ENCODE results near the gene MTR.

Gene MTR

DNA sequence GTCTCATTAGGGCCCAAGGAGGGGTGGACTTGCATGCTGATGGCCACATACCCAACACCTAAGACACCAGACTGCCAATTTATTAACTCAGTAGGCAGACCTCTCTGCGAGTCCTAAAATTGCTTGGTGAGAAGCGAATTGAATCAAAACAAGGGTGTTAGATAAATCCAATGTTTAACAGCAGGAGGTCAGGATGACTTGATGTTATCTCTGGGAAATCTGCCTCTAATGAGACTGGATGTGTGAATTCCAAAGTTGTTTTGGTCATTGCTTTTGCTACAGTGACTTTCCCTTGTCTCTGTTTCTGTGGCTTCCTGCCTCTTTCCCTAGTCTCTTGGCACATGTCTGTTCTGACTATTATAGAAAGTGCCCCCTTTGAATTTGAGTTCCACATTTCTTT lies 20.8 kb downstream of the MTR start:
- TF ChIP-seq NFIC (IDR thresholded peaks at IDR 0.05) (no peak), RAD21 (IDR thresholded peaks at IDR 0.05; ENCODE audit: low read depth) (no peak)

DNA sequence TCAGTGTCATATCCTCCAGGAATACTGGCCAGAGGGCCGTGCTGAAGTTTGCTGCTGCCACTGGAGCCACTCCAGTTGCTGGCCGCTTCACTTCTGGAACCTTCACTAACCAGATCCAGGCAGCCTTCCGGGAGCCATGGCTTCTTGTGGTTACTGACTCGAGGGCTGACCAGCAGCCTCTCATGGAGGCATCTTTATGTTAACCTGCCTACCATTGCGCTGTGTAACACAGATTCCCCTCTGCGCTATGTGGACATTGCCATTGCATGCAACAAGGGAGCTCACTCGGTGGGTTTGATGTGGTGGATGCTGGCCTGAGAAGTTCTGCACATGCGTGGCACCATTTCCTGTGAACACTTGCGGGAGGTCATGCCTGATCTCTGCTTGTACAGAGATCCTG lies 24.8 kb downstream of the MTR start:
- TF ChIP-seq, protein P1, sequence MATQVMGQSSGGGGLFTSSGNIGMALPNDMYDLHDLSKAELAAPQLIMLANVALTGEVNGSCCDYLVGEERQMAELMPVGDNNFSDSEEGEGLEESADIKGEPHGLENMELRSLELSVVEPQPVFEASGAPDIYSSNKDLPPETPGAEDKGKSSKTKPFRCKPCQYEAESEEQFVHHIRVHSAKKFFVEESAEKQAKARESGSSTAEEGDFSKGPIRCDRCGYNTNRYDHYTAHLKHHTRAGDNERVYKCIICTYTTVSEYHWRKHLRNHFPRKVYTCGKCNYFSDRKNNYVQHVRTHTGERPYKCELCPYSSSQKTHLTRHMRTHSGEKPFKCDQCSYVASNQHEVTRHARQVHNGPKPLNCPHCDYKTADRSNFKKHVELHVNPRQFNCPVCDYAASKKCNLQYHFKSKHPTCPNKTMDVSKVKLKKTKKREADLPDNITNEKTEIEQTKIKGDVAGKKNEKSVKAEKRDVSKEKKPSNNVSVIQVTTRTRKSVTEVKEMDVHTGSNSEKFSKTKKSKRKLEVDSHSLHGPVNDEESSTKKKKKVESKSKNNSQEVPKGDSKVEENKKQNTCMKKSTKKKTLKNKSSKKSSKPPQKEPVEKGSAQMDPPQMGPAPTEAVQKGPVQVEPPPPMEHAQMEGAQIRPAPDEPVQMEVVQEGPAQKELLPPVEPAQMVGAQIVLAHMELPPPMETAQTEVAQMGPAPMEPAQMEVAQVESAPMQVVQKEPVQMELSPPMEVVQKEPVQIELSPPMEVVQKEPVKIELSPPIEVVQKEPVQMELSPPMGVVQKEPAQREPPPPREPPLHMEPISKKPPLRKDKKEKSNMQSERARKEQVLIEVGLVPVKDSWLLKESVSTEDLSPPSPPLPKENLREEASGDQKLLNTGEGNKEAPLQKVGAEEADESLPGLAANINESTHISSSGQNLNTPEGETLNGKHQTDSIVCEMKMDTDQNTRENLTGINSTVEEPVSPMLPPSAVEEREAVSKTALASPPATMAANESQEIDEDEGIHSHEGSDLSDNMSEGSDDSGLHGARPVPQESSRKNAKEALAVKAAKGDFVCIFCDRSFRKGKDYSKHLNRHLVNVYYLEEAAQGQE (IDR thresholded peaks at IDR 0.05; ENCODE audit: low read depth) = no peak
- TF ChIP-seq NFIC (IDR thresholded peaks at IDR 0.05) = no peak
- no peak for TF ChIP-seq TEAD4 (IDR thresholded peaks at IDR 0.05)
- TF ChIP-seq RAD21 (IDR thresholded peaks at IDR 0.05; ENCODE audit: low read depth) = no peak
- no peak for TF ChIP-seq EGR1 (IDR thresholded peaks at IDR 0.05)
- no peak for TF ChIP-seq TAF1 (IDR thresholded peaks at IDR 0.05; ENCODE audit: low read depth)
- TF ChIP-seq TCF12 (IDR thresholded peaks at IDR 0.05; ENCODE audit: low read depth) = no peak
- no peak for TF ChIP-seq EP300 (IDR thresholded peaks at IDR 0.05; ENCODE audit: borderline replicate concordance)
- TF ChIP-seq YY1 (IDR thresholded peaks at IDR 0.05; ENCODE audit: low read depth) = no peak
- TF ChIP-seq FOXM1 (IDR thresholded peaks at IDR 0.05; ENCODE audit: borderline replicate concordance, low read depth) = no peak
- TF ChIP-seq ZBTB7A (IDR thresholded peaks at IDR 0.05; ENCODE audit: low read depth) = no peak
- no peak for TF ChIP-seq CEBPB (IDR thresholded peaks at IDR 0.05)
- no peak for TF ChIP-seq USF1 (IDR thresholded peaks at IDR 0.05)
- TF ChIP-seq MAX (IDR thresholded peaks at IDR 0.05) = no peak
- TF ChIP-seq CREB1 (IDR thresholded peaks at IDR 0.05; ENCODE audit: low read depth) = no peak

DNA sequence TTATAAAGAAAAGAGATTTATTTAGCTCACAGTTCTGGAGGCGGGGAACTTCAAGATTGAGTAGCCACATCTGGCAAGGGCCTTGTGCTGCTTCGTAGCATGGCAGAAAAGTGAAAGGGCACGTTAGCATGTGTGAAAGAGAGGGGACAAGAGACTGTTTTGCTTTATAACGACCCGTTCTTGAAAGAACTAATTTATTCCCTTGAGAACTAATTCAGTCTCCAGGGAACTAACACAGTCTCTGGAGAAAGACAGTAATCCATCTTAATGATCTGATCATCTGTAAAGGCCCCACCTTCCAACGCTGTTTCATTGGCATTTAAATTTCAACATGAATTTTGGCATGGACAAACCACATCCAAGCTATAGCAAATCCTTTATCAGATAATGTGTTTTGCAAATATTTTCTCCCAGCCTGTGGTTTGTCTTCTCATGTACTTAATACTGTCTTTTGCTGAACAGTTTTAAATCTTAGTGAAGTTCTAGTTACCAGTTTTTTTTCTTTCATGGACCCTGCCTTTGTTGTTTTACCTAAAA lies 26.1 kb downstream of the MTR start:
- TF ChIP-seq CEBPB (IDR thresholded peaks at IDR 0.05) = no peak
- no peak for TF ChIP-seq FOXM1 (IDR thresholded peaks at IDR 0.05; ENCODE audit: borderline replicate concordance, low read depth)
- no peak for TF ChIP-seq USF1 (IDR thresholded peaks at IDR 0.05)
- TF ChIP-seq ZBTB7A (IDR thresholded peaks at IDR 0.05; ENCODE audit: low read depth) = no peak
- TF ChIP-seq YY1 (IDR thresholded peaks at IDR 0.05; ENCODE audit: low read depth) = no peak
- no peak for TF ChIP-seq RAD21 (IDR thresholded peaks at IDR 0.05; ENCODE audit: low read depth)
- no peak for TF ChIP-seq NFIC (IDR thresholded peaks at IDR 0.05)
- TF ChIP-seq TCF12 (IDR thresholded peaks at IDR 0.05; ENCODE audit: low read depth) = no peak
- no peak for TF ChIP-seq EGR1 (IDR thresholded peaks at IDR 0.05)
- no peak for TF ChIP-seq CREB1 (IDR thresholded peaks at IDR 0.05; ENCODE audit: low read depth)

- no peak for TF ChIP-seq CREB1 (IDR thresholded peaks at IDR 0.05; ENCODE audit: low read depth)
Observed at GRCh38 chr1:236823559-236823958, 28.5 kb downstream of the MTR start.

DNA sequence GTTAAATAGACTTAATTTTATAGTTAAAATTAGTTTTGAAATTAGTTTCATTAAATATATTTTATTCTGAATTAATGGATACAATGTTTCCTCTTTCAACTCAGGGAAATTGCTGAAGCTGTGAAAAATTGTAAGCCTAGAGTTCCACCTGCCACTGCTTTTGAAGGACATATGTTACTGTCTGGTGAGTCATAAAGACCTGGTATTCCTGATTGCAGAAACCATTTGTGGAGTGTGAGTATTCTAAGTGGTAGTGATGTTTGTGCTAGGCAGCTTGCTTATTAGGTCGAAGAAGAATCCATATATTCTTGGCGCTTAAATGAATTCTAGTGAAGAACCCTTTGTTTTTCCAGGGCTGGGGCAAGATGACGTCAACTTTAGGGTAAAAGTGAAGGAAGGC lies 34.0 kb downstream of the MTR start:
- TF ChIP-seq CREB1 (IDR thresholded peaks at IDR 0.05; ENCODE audit: low read depth) (no peak), YY1 (IDR thresholded peaks at IDR 0.05; ENCODE audit: low read depth) (no peak)

DNA sequence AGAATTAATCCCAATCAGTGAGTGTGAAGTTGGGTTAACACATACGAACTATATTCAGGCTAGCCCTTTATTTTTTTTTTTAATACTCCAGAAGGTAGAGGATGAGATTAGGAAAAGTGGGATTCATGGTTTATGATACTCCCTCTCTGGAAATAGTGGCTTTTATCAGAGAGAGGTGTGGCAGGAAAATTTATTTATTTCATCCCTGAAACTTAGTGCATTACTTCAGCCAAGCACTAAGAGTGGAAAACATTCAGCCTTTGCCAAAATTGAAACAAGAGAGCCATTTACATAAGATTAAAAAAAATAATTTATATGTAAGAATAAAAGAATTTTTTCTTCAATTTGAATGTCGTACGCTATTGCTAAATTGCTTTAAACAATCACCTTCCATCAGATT lies 35.0 kb downstream of the MTR start:
- TF ChIP-seq TEAD4 (IDR thresholded peaks at IDR 0.05) (no peak), FOXM1 (IDR thresholded peaks at IDR 0.05; ENCODE audit: borderline replicate concordance, low read depth) (no peak), CEBPB (IDR thresholded peaks at IDR 0.05) (no peak)

DNA sequence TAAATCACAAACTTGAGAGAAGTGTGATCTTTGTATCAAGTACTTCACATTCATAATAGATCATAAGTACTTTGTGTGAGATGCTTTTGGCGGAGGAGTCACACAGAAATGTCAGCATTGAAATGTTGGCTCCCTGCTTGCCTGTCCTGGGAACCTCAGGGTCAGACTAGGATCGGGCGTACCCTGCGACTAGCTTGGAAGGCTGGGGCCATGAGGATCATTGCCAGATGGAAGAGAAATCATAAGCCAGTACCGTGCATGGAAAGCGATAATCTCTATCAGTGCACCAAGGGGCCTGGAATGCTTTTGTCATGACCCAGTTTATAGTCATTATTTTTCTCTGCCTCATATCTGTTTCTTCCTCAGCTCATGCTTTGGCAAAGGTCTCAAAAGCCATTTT lies 35.5 kb downstream of the MTR start:
- TF ChIP-seq, protein P1 (IDR thresholded peaks at IDR 0.05; ENCODE audit: low read depth) = no peak

GRCh38 chr1:236833575-236833974 lies 38.5 kb downstream of the MTR start:
- TF ChIP-seq TAF1 (IDR thresholded peaks at IDR 0.05; ENCODE audit: low read depth) (no peak), ZBTB7A (IDR thresholded peaks at IDR 0.05; ENCODE audit: low read depth) (no peak), CEBPB (IDR thresholded peaks at IDR 0.05) (no peak), TEAD4 (IDR thresholded peaks at IDR 0.05) (no peak), EGR1 (IDR thresholded peaks at IDR 0.05) (no peak), YY1 (IDR thresholded peaks at IDR 0.05; ENCODE audit: low read depth) (no peak), EP300 (IDR thresholded peaks at IDR 0.05; ENCODE audit: borderline replicate concordance) (no peak), FOXM1 (IDR thresholded peaks at IDR 0.05; ENCODE audit: borderline replicate concordance, low read depth) (no peak), MAX (IDR thresholded peaks at IDR 0.05) (no peak)
- TF ChIP-seq, protein P1 (IDR thresholded peaks at IDR 0.05; ENCODE audit: low read depth) = no peak
